ENCODE results near the gene CAPZA2. TPM values are rescaled to one million over a fixed set of nuclear protein-coding genes. Genes with fewer than 3 reads are reported as not detected.

Gene CAPZA2
- total and polyA plus RNA-seq, 10 of the 15 experiments (the other 5 are each of a cell fraction or from before 2014, with no cell fraction given) = 50.0 to 379 (median 117) TPM

DNA sequence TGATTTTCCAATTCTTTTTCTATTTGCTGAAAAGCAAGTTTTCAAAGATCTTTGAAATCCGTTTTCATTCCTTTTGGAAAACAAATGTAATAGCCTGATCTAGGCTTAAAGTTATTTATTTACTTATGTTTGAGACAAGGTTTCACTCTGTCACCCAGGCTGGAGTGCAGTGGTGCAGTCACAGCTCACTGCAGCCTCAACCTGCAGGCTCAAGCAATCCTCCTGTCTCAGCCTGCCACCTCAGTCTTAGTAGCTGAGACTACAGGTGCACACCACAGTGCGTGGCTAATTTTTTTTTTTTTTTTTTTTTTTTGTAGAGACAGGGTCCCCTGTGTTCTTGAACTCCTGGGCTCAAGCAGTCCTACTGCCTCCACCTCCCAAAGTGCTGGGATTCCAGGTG is 95.5 kb downstream of the CAPZA2 start:
- TF ChIP-seq, protein P1, sequence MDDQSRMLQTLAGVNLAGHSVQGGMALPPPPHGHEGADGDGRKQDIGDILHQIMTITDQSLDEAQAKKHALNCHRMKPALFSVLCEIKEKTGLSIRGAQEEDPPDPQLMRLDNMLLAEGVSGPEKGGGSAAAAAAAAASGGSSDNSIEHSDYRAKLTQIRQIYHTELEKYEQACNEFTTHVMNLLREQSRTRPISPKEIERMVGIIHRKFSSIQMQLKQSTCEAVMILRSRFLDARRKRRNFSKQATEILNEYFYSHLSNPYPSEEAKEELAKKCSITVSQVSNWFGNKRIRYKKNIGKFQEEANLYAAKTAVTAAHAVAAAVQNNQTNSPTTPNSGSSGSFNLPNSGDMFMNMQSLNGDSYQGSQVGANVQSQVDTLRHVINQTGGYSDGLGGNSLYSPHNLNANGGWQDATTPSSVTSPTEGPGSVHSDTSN (IDR thresholded peaks at IDR 0.05; ENCODE audit: insufficient replicate concordance, low read depth, low read length) = no peak
- TF ChIP-seq, protein P2, sequence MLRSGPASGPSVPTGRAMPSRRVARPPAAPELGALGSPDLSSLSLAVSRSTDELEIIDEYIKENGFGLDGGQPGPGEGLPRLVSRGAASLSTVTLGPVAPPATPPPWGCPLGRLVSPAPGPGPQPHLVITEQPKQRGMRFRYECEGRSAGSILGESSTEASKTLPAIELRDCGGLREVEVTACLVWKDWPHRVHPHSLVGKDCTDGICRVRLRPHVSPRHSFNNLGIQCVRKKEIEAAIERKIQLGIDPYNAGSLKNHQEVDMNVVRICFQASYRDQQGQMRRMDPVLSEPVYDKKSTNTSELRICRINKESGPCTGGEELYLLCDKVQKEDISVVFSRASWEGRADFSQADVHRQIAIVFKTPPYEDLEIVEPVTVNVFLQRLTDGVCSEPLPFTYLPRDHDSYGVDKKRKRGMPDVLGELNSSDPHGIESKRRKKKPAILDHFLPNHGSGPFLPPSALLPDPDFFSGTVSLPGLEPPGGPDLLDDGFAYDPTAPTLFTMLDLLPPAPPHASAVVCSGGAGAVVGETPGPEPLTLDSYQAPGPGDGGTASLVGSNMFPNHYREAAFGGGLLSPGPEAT (IDR thresholded peaks at IDR 0.05; ENCODE audit: low read depth) = peak; percentile 25; the same call in 1 of the 2 replicates
- TF ChIP-seq BCL11A (IDR thresholded peaks at IDR 0.05; ENCODE audit: low read depth, low read length) = no peak
- TF ChIP-seq PML (IDR thresholded peaks at IDR 0.05; ENCODE audit: low read length) = 0 out of 2 replicates have a peak, but pooled peaks have one; percentile 35
- 0 out of 2 replicates have a peak, but pooled peaks have one; percentile 13 for TF ChIP-seq GABPA (IDR thresholded peaks at IDR 0.05; ENCODE audit: low read depth)
- TF ChIP-seq ATF3 (IDR thresholded peaks at IDR 0.05; ENCODE audit: borderline replicate concordance, extremely low read depth, low read depth, low read length) = no peak
- peak; percentile 33; the same call in 1 of the 2 replicates for TF ChIP-seq ZNF384 (IDR thresholded peaks at IDR 0.05; ENCODE audit: borderline replicate concordance, low read depth, low read length)
- 0 out of 2 replicates have a peak, but pooled peaks have one; percentile 35 for TF ChIP-seq TAF1 (IDR thresholded peaks at IDR 0.05; ENCODE audit: borderline replicate concordance, low read depth, low read length)
- peak; percentile 17; the same call in 1 of the 2 replicates for TF ChIP-seq RUNX3 (IDR thresholded peaks at IDR 0.05; ENCODE audit: low read length)
- TF ChIP-seq, protein P3, sequence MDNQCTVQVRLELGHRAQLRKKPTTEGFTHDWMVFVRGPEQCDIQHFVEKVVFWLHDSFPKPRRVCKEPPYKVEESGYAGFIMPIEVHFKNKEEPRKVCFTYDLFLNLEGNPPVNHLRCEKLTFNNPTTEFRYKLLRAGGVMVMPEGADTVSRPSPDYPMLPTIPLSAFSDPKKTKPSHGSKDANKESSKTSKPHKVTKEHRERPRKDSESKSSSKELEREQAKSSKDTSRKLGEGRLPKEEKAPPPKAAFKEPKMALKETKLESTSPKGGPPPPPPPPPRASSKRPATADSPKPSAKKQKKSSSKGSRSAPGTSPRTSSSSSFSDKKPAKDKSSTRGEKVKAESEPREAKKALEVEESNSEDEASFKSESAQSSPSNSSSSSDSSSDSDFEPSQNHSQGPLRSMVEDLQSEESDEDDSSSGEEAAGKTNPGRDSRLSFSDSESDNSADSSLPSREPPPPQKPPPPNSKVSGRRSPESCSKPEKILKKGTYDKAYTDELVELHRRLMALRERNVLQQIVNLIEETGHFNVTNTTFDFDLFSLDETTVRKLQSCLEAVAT (IDR thresholded peaks at IDR 0.05) = peak; percentile 71
- peak; percentile 79 for TF ChIP-seq NBN (IDR thresholded peaks at IDR 0.05)
- BruUV-seq (replicated peaks) = no TSS peak
- Histone ChIP-seq H3K9ac (ENCODE audit: control insufficient read depth, insufficient read depth, low read length) (no peak overlapping the region), H3K4me2 (ENCODE audit: control insufficient read depth, insufficient read depth) (peak overlapping the region; percentile 61), H4K20me1 (ENCODE audit: control insufficient read depth, insufficient read depth) (no peaks in the 10 kb centered on the region), H3K9me3 (replicated peaks; ENCODE audit: control insufficient read depth, insufficient read depth, low read length) (peaks cover 2% of the 10 kb centered on the region; the same call in 2 of the 3 replicates), H3K36me3 (ENCODE audit: control insufficient read depth in 2 of 2, insufficient read depth in 2 of 2, low read length in 1 of 2) (no peaks in the 10 kb centered on the region), H2AFZ (ENCODE audit: control insufficient read depth, low read depth, low read length) (no peak overlapping the region), H3K27me3 (replicated peaks in 1 of 2; ENCODE audit: control insufficient read depth in 2 of 2, insufficient read depth in 2 of 2, low read length in 1 of 2) (no peaks in the 10 kb centered on the region), H3K4me1 (ENCODE audit: control insufficient read depth, insufficient read depth, low read length) (peaks cover 27% of the 10 kb centered on the region), H3K27ac (ENCODE audit: control insufficient read depth, insufficient read depth) (peak overlapping the region; percentile 52; the same call in 1 of the 2 replicates), H3K4me3 (peak overlapping the region; percentile 46; the same call in 1 of the 2 replicates), H3K79me2 (ENCODE audit: control insufficient read depth, insufficient read depth, low read length) (peaks cover 90% of the 10 kb centered on the region)
- peak; percentile 47 for FAIRE-seq
- ChIA-PET CTCF (interaction anchor here (1.0 to 4.7 kb wide), 9 partner anchors 14 to 169 kb away, joined by 3 to 70 read pairs (median 6); no protein-coding TSS in a partner anchor), RAD21 (ENCODE audit: unreplicated experiment) (interaction anchor here (0.7 to 4.3 kb wide), 10 partner anchors 9 to 159 kb away, joined by 3 to 22 read pairs (median 6); no protein-coding TSS in a partner anchor), POLR2A (interaction anchor here (0.6 to 2.8 kb wide), 16 partner anchors 9 to 700 kb away, joined by 3 to 31 read pairs (median 5); no protein-coding TSS in a partner anchor), SMC1A (ENCODE audit: uncharacterized antibody, unreplicated experiment) (interaction anchor here (0.7 to 4.9 kb wide), 12 partner anchors 8 to 174 kb away, joined by 3 to 64 read pairs (median 8); no protein-coding TSS in a partner anchor)
- in situ Hi-C loops (cut with MboI) (no loop called here), intact Hi-C loops (cut with micrococcal nuclease; ENCODE audit: unreplicated experiment) (loop anchor here (2.0 kb wide), 1 partner anchor 53 kb away; no protein-coding TSS in a partner anchor)
- peak; percentile 46 for ATAC-seq
- WGBS (ENCODE audit: insufficient coverage, insufficient replicate concordance, low lambda C conversion rate, missing lambda C conversion rate) = 0% methylated on average over 2 of the region's 2 CpGs
- DNase-seq (ENCODE audit: low read depth, low spot score) = no peak

Measured in GM12878 (cell line).